ENCODE results near the gene HGS. TPM values are rescaled to one million over a fixed set of nuclear protein-coding genes. Genes with fewer than 3 reads are reported as not detected.

Gene HGS
- total and polyA plus RNA-seq, 2 of the 8 experiments (the other 6 are each of a cell fraction or from before 2014, with no cell fraction given), result 80.8 to 99.7 TPM

DNA sequence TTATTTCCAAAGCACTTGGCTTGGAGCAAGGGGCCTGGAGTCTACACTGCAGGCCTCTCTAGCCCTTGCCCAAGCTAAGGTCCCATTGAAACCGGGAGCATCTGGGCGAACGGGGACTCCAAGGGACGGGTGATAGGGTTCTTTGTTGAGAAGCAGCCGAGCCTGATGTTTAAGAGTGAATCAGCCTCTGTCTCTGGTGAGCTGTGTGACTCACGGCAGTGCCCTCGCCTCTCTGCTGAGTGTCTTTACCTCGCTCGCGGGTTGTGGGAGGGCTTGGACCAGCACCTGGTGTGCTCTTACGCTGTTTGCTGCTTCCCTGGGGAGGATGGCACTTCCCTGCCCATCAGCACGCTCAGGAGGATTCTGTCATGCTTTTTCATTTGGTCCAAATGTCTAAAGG, 1.3 kb downstream of the HGS start:
- H3K9me3 ChIP-seq (ENCODE audit: insufficient read depth in 2 of 2, low read depth in 1 of 2, low read length in 1 of 2), result no peaks in the 10 kb centered on the region
- ChIA-PET POLR2A (ENCODE audit: partially characterized antibody) (interaction anchor here (1.0 to 28.4 kb wide), 6 partner anchors 9 to 24 kb away, joined by 4 to 436 read pairs (median 38); partner anchors contain the start of genes CCDC137, MRPL12, OXLD1 and SLC25A10), CTCF (ENCODE audit: partially characterized antibody) (interaction anchor here (0.6 to 3.1 kb wide), 7 partner anchors 9 to 184 kb away, joined by 4 to 20 read pairs (median 5); partner anchors contain the start of gene MRPL12)
- H3K4me3 ChIP-seq (ENCODE audit: extremely low read depth in 1 of 4, insufficient read depth in 2 of 4, low read depth in 3 of 4, low read length in 4 of 4), result peak overlapping the region in 2 of 4 experiments; percentile 57 to 88; a peak in 4 of 8 replicates
- H3K4ac ChIP-seq (replicated peaks; ENCODE audit: insufficient read length, low read depth, low read length), result no peak overlapping the region
- H3K9ac ChIP-seq (replicated peaks in 1 of 4; ENCODE audit: extremely low read depth in 1 of 4, low read depth in 3 of 4, low read length in 3 of 4), result no peak overlapping the region
- H2BK12ac ChIP-seq (ENCODE audit: low read depth, low read length), result no peak overlapping the region
- H3K79me1 ChIP-seq (ENCODE audit: low read depth, low read length), result peaks cover 15% of the 10 kb centered on the region
- peaks cover 12% of the 10 kb centered on the region for H3K23me2 ChIP-seq (ENCODE audit: low read depth, low read length)
- peaks cover 3 to 14% (median 7%) of the 10 kb centered on the region in 4 experiments; a peak in 6 of 7 replicates for H3K4me1 ChIP-seq (replicated peaks in 1 of 4; ENCODE audit: control insufficient read depth in 3 of 4, insufficient read depth in 4 of 4, low read length in 3 of 4)
- H3K4me2 ChIP-seq (ENCODE audit: insufficient read depth in 1 of 2, low read depth in 2 of 2, low read length in 2 of 2), result peak overlapping the region; percentile 76 to 88; a peak in 3 of 4 replicates
- no peak overlapping the region for H2BK15ac ChIP-seq (ENCODE audit: low read length)
- no peak overlapping the region for H2BK20ac ChIP-seq (ENCODE audit: low read length)
- H4K91ac ChIP-seq (replicated peaks; ENCODE audit: insufficient read length, low read length), result no peak overlapping the region
- H4K20me1 ChIP-seq (replicated peaks in 1 of 2; ENCODE audit: control insufficient read depth in 1 of 2, insufficient read depth in 2 of 2, low read length in 2 of 2), result peaks cover 0 to 31% of the 10 kb centered on the region in 2 experiments
- H3K18ac ChIP-seq (ENCODE audit: extremely low read depth, low read length), result no peak overlapping the region
- no peak overlapping the region for H3K27ac ChIP-seq (ENCODE audit: low read depth, low read length)
- DNase-seq (ENCODE audit: low read depth in 1 of 2, low spot score in 2 of 2) (no peak), FAIRE-seq (no peak)
- WGBS, 2 experiments (ENCODE audit: extremely low coverage in 1 of 2, insufficient coverage in 1 of 2, insufficient read length in 1 of 2, insufficient replicate concordance in 2 of 2, low coverage in 1 of 2, low lambda C conversion rate in 2 of 2, missing lambda C conversion rate in 1 of 2), result 86% methylated on average over 12 of the region's 12 CpGs; no CpG with 5 or more reads in 1 of the 2 experiments
- peaks cover 4 to 39% of the 10 kb centered on the region in 2 experiments; a peak in 3 of 4 replicates for H3K79me2 ChIP-seq (ENCODE audit: control insufficient read depth in 1 of 2, insufficient read depth in 2 of 2, low read length in 2 of 2)
- peaks cover 2 to 23% (median 17%) of the 10 kb centered on the region in 4 experiments; a peak in 6 of 8 replicates for H3K36me3 ChIP-seq (ENCODE audit: control insufficient read depth in 2 of 4, insufficient read depth in 4 of 4, low read length in 3 of 4)
- H4K5ac ChIP-seq (ENCODE audit: insufficient read length, low read depth, low read length), result no peak overlapping the region
- no peak overlapping the region for H2BK120ac ChIP-seq (replicated peaks; ENCODE audit: low read depth, low read length)
- no peak overlapping the region for H2AFZ ChIP-seq (ENCODE audit: low read length)
- H3K27me3 ChIP-seq (replicated peaks in 1 of 4; ENCODE audit: control insufficient read depth in 3 of 4, extremely low read depth in 1 of 4, insufficient read depth in 3 of 4, low read length in 3 of 4), result no peaks in the 10 kb centered on the region; a peak in 1 of 7 replicates
- H3K56ac ChIP-seq (replicated peaks; ENCODE audit: insufficient read length, low read depth, low read length), result no peak overlapping the region
- H3K23ac ChIP-seq (ENCODE audit: insufficient read length), result no peak overlapping the region
- no peak overlapping the region for H2AK5ac ChIP-seq (ENCODE audit: low read depth, low read length)
- TF ChIP-seq KDM1A (IDR thresholded peaks at IDR 0.05; ENCODE audit: borderline replicate concordance, low read length), result no peak
- no peak for TF ChIP-seq TBP (IDR thresholded peaks at IDR 0.05; ENCODE audit: low read depth, low read length)
- TF ChIP-seq EP300 (IDR thresholded peaks at IDR 0.05; ENCODE audit: borderline replicate concordance in 1 of 2, low read depth in 2 of 2, low read length in 2 of 2), result no peak
- TF ChIP-seq MAFK (IDR thresholded peaks at IDR 0.05; ENCODE audit: low read depth, low read length), result no peak
- TF ChIP-seq POLR2A (IDR thresholded peaks at IDR 0.05; ENCODE audit: control extremely low read depth in 1 of 2, low read depth in 2 of 2, low read length in 2 of 2), result no peak
- no peak for TF ChIP-seq CREB1 (IDR thresholded peaks at IDR 0.05)
- TF ChIP-seq E2F6 (IDR thresholded peaks at IDR 0.05), result no peak
- TF ChIP-seq BRCA1 (IDR thresholded peaks at IDR 0.05; ENCODE audit: low read depth, low read length), result no peak
- TF ChIP-seq SRF (IDR thresholded peaks at IDR 0.05; ENCODE audit: low read depth, low read length), result no peak
- TF ChIP-seq GABPA (IDR thresholded peaks at IDR 0.05; ENCODE audit: borderline replicate concordance, insufficient read depth, low read length), result no peak
- no peak for TF ChIP-seq ATF2 (IDR thresholded peaks at IDR 0.05; ENCODE audit: low read length)
- TF ChIP-seq TCF12 (IDR thresholded peaks at IDR 0.05; ENCODE audit: low read depth, low read length), result no peak
- H3K14ac ChIP-seq (ENCODE audit: insufficient read length), result no peak overlapping the region
- H4K8ac ChIP-seq (ENCODE audit: extremely low read depth, insufficient read depth, low read length), result no peak overlapping the region
- 0 out of 2 replicates have a peak overlapping the region, but pooled peaks have one; percentile 4 for H2BK5ac ChIP-seq (ENCODE audit: low read depth, low read length)

Data from H1 (cell line).